Stomach (tissue), 9 donors: ENCODE results near the gene GLT6D1. TPM values are rescaled to one million over a fixed set of nuclear protein-coding genes. Genes with fewer than 3 reads are reported as not detected.

ENCODE experiments used
- DNase-seq, 2 donors: peaks; one replicate each; pipeline versions ENCODE4 v3.0.0 to v3.0.0-alpha.2; 2013 to 2019
- H3K27ac ChIP-seq, 5 donors: fragments of 200-600 bp in 4 of 5; sonication (generic) in 4 of 5; one replicate each; pipeline ENCODE4 v1.5.1; 2013 to 2019; ENCODE audit warnings: mild to moderate bottlenecking in 1 of 5, moderate library complexity in 1 of 5
- H3K27me3 ChIP-seq, 3 donors: fragments of 200-600 bp; sonication (generic); one replicate each; pipeline ENCODE4 v1.5.1; 2017 to 2019; ENCODE audit warnings: mixed run types in 1 of 3
- H3K36me3 ChIP-seq, 4 donors: fragments of 200-600 bp; sonication (generic); 1 replicate in 3 of 4; 2 replicates in 1 of 4; pipeline ENCODE4 v1.5.1; 2016 to 2019
- H3K4me1 ChIP-seq, 4 donors: fragments of 200-600 bp; sonication (generic); one replicate each; pipeline ENCODE4 v1.5.1; 2016 to 2019
- H3K4me3 ChIP-seq, 4 donors: fragments of 200-600 bp; sonication (generic) in 3 of 4; one replicate each; pipeline ENCODE4 v1.5.1; 2016 to 2019; ENCODE audit warnings: mild to moderate bottlenecking in 1 of 4
- H3K9me3 ChIP-seq, 4 donors: fragments of 200-600 bp; sonication (generic); one replicate each; pipeline ENCODE4 v1.5.1; 2016 to 2019
- CTCF ChIP-seq, 7 experiments: fragments of 450-650 bp in 4 of 7; fragments of 200-600 bp in 3 of 7; sonication (generic) in 3 of 7; IDR thresholded peaks; one replicate each; pipeline ENCODE4 v1.5.1; 2016 to 2019; ENCODE audit warnings: antibody characterized with exemption in 7 of 7, control low read depth in 2 of 7, mild to moderate bottlenecking in 1 of 7
- EP300 ChIP-seq: sonication (generic); formaldehyde crosslinking; IDR thresholded peaks from one replicate; pipeline ENCODE4 v1.6.1; 2017; ENCODE audit warnings: antibody characterized with exemption
- POLR2A ChIP-seq, 4 donors: fragments of 450-650 bp; IDR thresholded peaks; one replicate each; pipeline ENCODE4 v1.6.1; 2016; ENCODE audit warnings: antibody characterized with exemption in 4 of 4, control low read depth in 2 of 4, mild to moderate bottlenecking in 1 of 4, moderate library complexity in 1 of 4
- POLR2AphosphoS5 ChIP-seq, 3 donors: sonication (generic); formaldehyde crosslinking; IDR thresholded peaks; one replicate each; pipeline ENCODE4 v1.6.1; 2016; ENCODE audit warnings: antibody characterized with exemption in 3 of 3
- WGBS, 5 donors: extraction: QIAGEN DNeasy Blood & Tissue Kit in 3 of 5; methylation state at CpG; one replicate each; pipeline versions ENCODE4 v1.1.5 to v1.1.7; 2013 to 2018; 5-methylcytosine and 5-hydroxymethylcytosine counted together
- intact Hi-C: fragments of 100-400 bp; cut with DNase I; formaldehyde crosslinking; loops from one replicate; pipeline ENCODE4 v1.15.1; 2023; ENCODE audit warnings: low total_unique reads
- polyA plus RNA-seq, 3 donors: library from polyadenylated mRNA; stranded (reverse); fragments of 200-250 nt; gene quantifications; one replicate each; pipeline ENCODE4 v1.2.3, GENCODE V29; 2013
- total RNA-seq, 5 donors: library from RNA; depleted of rRNA; stranded (reverse); fragments of >200 nt; gene quantifications; one replicate each; pipeline versions ENCODE4 v1.1.0 to v1.2.3, GENCODE V29; 2014 to 2016
- donor health status: healthy with polysubstance abuse.
- donor health status: Bipolar disorder and iron deficiency.
- donor health status: healthy.

The GLT6D1 gene
- total and polyA plus RNA-seq, 8 donors: not detected

GRCh38 chr9:135605238-135605781, 34.0 kb downstream of the GLT6D1 start:
- Histone ChIP-seq H3K4me3 (no peak overlapping the region), H3K27me3 (peaks cover 0 to 44% (median 15%) of the 10 kb centered on the region in 3 donors), H3K36me3 (no peaks in the 10 kb centered on the region), H3K4me1 (peaks cover 0 to 7% (median 2%) of the 10 kb centered on the region in 4 donors), H3K27ac (no peak overlapping the region), H3K9me3 (no peaks in the 10 kb centered on the region)
- peak; percentile 24 to 26 for DNase-seq
- 52 to 61% (median 55%) methylated on average over 11 to 14 of the region's 14 CpGs for WGBS, 5 donors
- intact Hi-C loops: no loop called here
- TF ChIP-seq EP300 (no peak), CTCF (IDR thresholded peaks at IDR 0.05) (no peak), POLR2AphosphoS5 (IDR thresholded peaks at IDR 0.05) (no peak), POLR2A (IDR thresholded peaks at IDR 0.05) (no peak)

DNA sequence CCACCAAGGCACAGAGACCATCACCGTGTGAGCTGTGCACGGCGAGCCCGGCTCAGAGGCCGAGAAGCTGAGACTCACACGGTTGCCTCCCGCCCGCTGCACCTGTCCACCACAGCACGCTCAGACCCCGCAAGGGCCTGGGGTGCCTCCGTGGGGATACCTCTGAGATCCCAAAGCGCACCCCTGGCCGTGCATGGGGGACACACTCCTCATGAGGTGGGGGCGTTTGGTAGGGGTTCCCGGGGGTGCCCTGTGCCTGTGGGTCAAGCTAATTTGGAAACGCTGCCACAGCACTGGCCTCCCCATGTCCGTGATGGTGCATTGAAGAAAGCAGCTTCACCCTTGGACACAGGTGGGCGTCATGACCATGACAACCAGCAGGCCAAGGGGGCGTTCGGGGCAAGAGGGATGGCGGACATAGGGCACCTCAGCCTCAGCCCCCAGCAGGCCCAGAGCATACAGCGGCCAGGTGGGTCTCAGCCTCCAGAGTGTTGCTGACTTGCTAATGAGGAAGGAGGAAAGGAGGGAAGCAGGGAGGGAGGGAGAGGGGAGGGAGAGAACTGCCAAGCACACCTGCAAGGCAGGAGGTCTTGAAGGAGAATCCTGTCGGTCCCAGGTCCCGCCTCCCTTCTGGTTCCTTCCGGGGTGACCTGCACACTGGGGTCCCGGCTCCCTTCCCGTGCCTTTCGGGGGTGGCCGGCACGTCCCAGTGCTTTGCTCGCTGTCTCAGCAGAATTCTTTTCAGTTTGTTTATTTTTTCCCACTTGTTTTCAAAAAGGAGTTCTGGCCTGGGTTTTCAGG, 34.7 kb downstream of the GLT6D1 start:
- intact Hi-C loops: no loop called here
- 58 to 70% (median 67%) methylated on average over 18 to 31 of the region's 31 CpGs for WGBS, 5 donors
- Histone ChIP-seq H3K9me3 (no peaks in the 10 kb centered on the region), H3K27me3 (peaks cover 0 to 48% (median 15%) of the 10 kb centered on the region in 3 donors), H3K4me1 (peaks cover 0 to 7% (median 2%) of the 10 kb centered on the region in 4 donors), H3K4me3 (no peak overlapping the region), H3K36me3 (no peaks in the 10 kb centered on the region), H3K27ac (no peak overlapping the region)
- TF ChIP-seq CTCF (IDR thresholded peaks at IDR 0.05) (no peak), EP300 (no peak), POLR2AphosphoS5 (IDR thresholded peaks at IDR 0.05) (no peak), POLR2A (IDR thresholded peaks at IDR 0.05) (no peak)
- DNase-seq: peak in 1 of 2 donors; percentile 17

- WGBS, 5 donors: 46 to 56% (median 54%) methylated on average over 24 of the region's 24 CpGs
- DNase-seq: peak; percentile 42 to 44
Observed at GRCh38 chr9:135602789-135603481, 36.4 kb downstream of the GLT6D1 start.

More at GRCh38 chr9:135602789-135603481, 36.4 kb downstream of the GLT6D1 start:
- H3K36me3 ChIP-seq: no peaks in the 10 kb centered on the region
- no peak for TF ChIP-seq EP300
- peak in 4 of 7 experiments; percentile 52 to 75 (median 62) for TF ChIP-seq CTCF (IDR thresholded peaks at IDR 0.05)
- H3K4me1 ChIP-seq: peaks cover 0 to 7% (median 2%) of the 10 kb centered on the region in 4 donors
- intact Hi-C loops: no loop called here
- H3K27me3 ChIP-seq: peaks cover 0 to 54% (median 19%) of the 10 kb centered on the region in 3 donors
- H3K27ac ChIP-seq: no peak overlapping the region
- H3K9me3 ChIP-seq: no peaks in the 10 kb centered on the region
- H3K4me3 ChIP-seq: no peak overlapping the region
